ENCODE measurements around the gene TRIM42. TPM values are rescaled to one million over a fixed set of nuclear protein-coding genes. Genes with fewer than 3 reads are reported as not detected.

TRIM42 gene
- total and polyA plus RNA-seq, 2 of the 8 experiments (the other 6 are each of a cell fraction or from before 2014, with no cell fraction given) = not detected

- Histone ChIP-seq H3K23ac (ENCODE audit: insufficient read length) (no peak overlapping the region), H3K36me3 (ENCODE audit: control insufficient read depth in 2 of 4, insufficient read depth in 4 of 4, low read length in 3 of 4) (no peaks in the 10 kb centered on the region; a peak in 1 of 8 replicates), H4K8ac (ENCODE audit: extremely low read depth, insufficient read depth, low read length) (no peak overlapping the region), H2BK20ac (ENCODE audit: low read length) (no peak overlapping the region), H3K18ac (ENCODE audit: extremely low read depth, low read length) (no peak overlapping the region), H3K4me1 (replicated peaks in 1 of 4; ENCODE audit: control insufficient read depth in 3 of 4, insufficient read depth in 4 of 4, low read length in 3 of 4) (no peaks in the 10 kb centered on the region), H3K4me3 (ENCODE audit: extremely low read depth in 1 of 4, insufficient read depth in 2 of 4, low read depth in 3 of 4, low read length in 4 of 4) (no peak overlapping the region), H3K27ac (ENCODE audit: low read depth, low read length) (no peak overlapping the region), H3K9ac (replicated peaks in 1 of 4; ENCODE audit: extremely low read depth in 1 of 4, low read depth in 3 of 4, low read length in 3 of 4) (no peak overlapping the region), H3K23me2 (ENCODE audit: low read depth, low read length) (no peaks in the 10 kb centered on the region), H3K79me2 (ENCODE audit: control insufficient read depth in 1 of 2, insufficient read depth in 2 of 2, low read length in 2 of 2) (no peaks in the 10 kb centered on the region), H4K91ac (replicated peaks; ENCODE audit: insufficient read length, low read length) (no peak overlapping the region), H3K56ac (replicated peaks; ENCODE audit: insufficient read length, low read depth, low read length) (no peak overlapping the region), H2BK5ac (ENCODE audit: low read depth, low read length) (no peak overlapping the region), H4K20me1 (replicated peaks in 1 of 2; ENCODE audit: control insufficient read depth in 1 of 2, insufficient read depth in 2 of 2, low read length in 2 of 2) (no peaks in the 10 kb centered on the region), H2BK120ac (replicated peaks; ENCODE audit: low read depth, low read length) (no peak overlapping the region), H4K5ac (ENCODE audit: insufficient read length, low read depth, low read length) (no peak overlapping the region), H3K4me2 (ENCODE audit: insufficient read depth in 1 of 2, low read depth in 2 of 2, low read length in 2 of 2) (no peak overlapping the region), H2AK5ac (ENCODE audit: low read depth, low read length) (no peak overlapping the region), H3K14ac (ENCODE audit: insufficient read length) (no peak overlapping the region), H3K27me3 (replicated peaks in 1 of 4; ENCODE audit: control insufficient read depth in 3 of 4, extremely low read depth in 1 of 4, insufficient read depth in 3 of 4, low read length in 3 of 4) (no peaks in the 10 kb centered on the region), H3K79me1 (ENCODE audit: low read depth, low read length) (no peaks in the 10 kb centered on the region), H3K9me3 (ENCODE audit: insufficient read depth in 2 of 2, low read depth in 1 of 2, low read length in 1 of 2) (no peaks in the 10 kb centered on the region), H2BK15ac (ENCODE audit: low read length) (no peak overlapping the region), H3K4ac (replicated peaks; ENCODE audit: insufficient read length, low read depth, low read length) (no peak overlapping the region), H2AFZ (ENCODE audit: low read length) (no peak overlapping the region), H2BK12ac (ENCODE audit: low read depth, low read length) (no peak overlapping the region)
- DNase-seq (ENCODE audit: low read depth in 1 of 2, low spot score in 2 of 2) = no peak
- FAIRE-seq = no peak
- POLR2A ChIA-PET (ENCODE audit: partially characterized antibody) = no interaction called here
- TF ChIP-seq BCL11A (IDR thresholded peaks at IDR 0.05; ENCODE audit: low read depth in 2 of 2, low read length in 2 of 2) (no peak), RFX5 (IDR thresholded peaks at IDR 0.05; ENCODE audit: borderline replicate concordance, low read depth, low read length) (no peak), KDM4A (IDR thresholded peaks at IDR 0.05; ENCODE audit: low read depth, low read length, severe bottlenecking) (no peak), MAX (IDR thresholded peaks at IDR 0.05) (no peak), TAF7 (optimal IDR thresholded peaks at IDR 0.05; ENCODE audit: borderline replicate concordance, low read depth, low read length) (no peak)
- CTCF ChIA-PET (ENCODE audit: partially characterized antibody) = no interaction called here
- WGBS, 2 experiments (ENCODE audit: extremely low coverage in 1 of 2, insufficient coverage in 1 of 2, insufficient read length in 1 of 2, insufficient replicate concordance in 2 of 2, low coverage in 1 of 2, low lambda C conversion rate in 2 of 2, missing lambda C conversion rate in 1 of 2) = 87% methylated on average over 6 of the region's 6 CpGs; no CpG with 5 or more reads in 1 of the 2 experiments
Measured at GRCh38 chr3:140731440-140732119, 53.7 kb downstream of the TRIM42 start.
